GM12875 (cell line): ENCODE results near the gene ARHGEF1.

ENCODE experiments used
- H3K4me3 ChIP-seq: one replicate; pipeline ENCODE4 v1.5.1; 2011; ENCODE audit warnings: low read depth, low read length, control low read depth
- TF ChIP-seq, protein P1 (sequence below): IDR thresholded peaks from 2 replicates; pipeline ENCODE4 v1.5.1; 2011; ENCODE audit warnings: low read depth, mild to moderate bottlenecking, control low read depth, inconsistent platforms, low read length, moderate library complexity, borderline replicate concordance; ENCODE audit not compliant: insufficient read depth

The ARHGEF1 gene

DNA sequence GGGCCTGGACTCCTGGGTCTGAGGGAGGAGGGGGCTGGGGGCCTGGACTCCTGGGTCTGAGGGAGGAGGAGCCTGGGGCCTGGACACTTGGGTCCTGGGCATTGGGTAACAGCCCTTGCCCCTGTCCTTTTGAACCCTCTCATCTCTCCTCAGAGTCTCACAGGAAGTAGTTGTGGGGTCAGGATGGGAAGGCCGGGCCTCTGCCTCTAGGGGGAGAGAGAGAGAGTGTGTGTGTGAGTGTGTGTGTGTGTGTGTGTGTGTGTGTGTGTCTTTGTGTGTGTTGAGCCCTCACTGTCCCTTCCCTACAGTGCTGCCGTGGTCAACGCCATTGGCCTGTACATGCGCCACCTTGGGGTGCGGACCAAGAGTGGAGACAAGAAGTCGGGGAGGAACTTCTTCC is 10.9 kb downstream of the ARHGEF1 start:
- TF ChIP-seq, protein P1, sequence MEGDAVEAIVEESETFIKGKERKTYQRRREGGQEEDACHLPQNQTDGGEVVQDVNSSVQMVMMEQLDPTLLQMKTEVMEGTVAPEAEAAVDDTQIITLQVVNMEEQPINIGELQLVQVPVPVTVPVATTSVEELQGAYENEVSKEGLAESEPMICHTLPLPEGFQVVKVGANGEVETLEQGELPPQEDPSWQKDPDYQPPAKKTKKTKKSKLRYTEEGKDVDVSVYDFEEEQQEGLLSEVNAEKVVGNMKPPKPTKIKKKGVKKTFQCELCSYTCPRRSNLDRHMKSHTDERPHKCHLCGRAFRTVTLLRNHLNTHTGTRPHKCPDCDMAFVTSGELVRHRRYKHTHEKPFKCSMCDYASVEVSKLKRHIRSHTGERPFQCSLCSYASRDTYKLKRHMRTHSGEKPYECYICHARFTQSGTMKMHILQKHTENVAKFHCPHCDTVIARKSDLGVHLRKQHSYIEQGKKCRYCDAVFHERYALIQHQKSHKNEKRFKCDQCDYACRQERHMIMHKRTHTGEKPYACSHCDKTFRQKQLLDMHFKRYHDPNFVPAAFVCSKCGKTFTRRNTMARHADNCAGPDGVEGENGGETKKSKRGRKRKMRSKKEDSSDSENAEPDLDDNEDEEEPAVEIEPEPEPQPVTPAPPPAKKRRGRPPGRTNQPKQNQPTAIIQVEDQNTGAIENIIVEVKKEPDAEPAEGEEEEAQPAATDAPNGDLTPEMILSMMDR = peak; percentile 33; the same call in 1 of the 2 replicates

DNA sequence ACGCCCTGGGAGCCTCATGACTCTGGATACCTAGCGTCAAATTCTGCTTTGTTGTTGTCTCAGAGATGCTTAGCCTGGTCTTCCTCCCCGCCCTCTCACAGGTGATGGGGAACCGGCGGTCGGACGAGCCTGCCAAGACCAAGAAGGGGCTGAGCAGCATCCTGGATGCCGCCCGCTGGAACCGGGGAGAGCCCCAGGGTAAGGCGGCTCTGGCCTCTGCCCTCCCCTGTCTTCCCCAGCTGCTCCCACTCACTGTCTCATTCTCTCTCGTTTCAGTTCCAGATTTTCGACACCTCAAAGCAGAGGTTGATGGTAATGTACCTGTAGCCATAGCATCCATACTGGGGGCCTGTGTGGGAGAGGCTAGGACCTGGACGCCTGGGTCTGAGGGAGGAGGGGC is 11.4 kb downstream of the ARHGEF1 start:
- no peak overlapping the region for H3K4me3 ChIP-seq
- TF ChIP-seq, protein P1 = no peak

More for the DNA sequence above, 10.9 kb downstream of the ARHGEF1 start:
- no peak overlapping the region for H3K4me3 ChIP-seq

DNA sequence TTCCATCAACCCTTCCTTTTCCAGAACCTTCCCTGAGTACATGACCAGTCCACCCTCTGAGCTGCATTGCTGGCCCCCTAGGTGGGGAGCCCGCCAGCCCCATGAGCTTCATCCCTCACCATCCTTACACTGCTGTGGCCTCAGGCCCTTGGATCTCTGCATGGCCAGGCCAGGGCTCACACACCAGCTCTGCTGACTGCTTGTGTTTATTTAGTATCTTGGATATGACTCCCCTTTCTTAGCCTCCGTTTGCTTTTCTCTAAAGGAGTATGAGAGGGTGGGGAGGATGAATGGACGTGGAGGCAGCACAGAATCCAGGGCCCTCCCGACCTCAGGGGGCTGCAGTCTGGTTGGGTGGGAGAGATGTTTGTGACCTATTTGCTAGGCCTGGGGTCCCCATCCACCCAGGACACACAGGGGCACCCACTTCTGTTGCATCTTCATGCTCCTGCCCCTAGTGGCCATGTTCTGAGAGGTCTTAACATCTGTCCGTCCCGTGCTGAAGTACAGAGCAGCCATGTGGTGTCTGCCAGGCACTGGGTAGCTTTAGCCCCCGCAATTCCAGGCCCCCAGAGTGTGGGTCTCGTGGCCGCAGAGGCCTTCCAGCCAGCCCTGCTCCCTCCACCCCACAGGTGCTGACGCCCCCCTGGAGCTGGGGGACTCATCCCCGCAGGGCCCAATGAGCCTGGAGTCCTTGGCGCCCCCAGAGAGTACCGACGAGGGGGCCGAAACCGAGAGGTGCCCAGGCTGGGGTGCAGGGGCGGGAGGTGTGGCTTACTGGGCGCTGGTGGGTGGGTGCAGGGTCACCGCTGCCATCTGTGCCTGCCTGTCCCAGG is 13.0 kb downstream of the ARHGEF1 start:
- TF ChIP-seq, protein P1 = peak; percentile 48; the same call in 1 of the 2 replicates
- H3K4me3 ChIP-seq = no peak overlapping the region

DNA sequence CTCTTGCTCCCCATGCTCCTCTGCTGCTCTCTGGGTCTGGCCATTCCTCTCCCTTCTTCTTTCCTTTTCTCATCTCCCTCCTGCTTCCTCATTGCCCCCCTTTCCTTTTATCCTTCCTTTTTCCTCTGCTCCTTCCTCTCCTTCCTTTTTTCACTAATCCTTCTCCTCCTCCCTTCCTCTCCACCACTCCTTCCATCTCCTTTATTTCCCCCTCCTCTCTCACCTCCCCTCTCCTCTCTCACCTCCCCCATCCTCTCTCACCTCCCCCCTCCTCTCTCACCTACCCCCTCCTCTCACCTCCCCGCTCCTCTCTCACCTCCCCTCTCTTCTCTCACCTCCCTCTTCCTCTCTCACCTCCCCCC is 13.6 kb downstream of the ARHGEF1 start:
- TF ChIP-seq, protein P1 = no peak
- H3K4me3 ChIP-seq = no peak overlapping the region

DNA sequence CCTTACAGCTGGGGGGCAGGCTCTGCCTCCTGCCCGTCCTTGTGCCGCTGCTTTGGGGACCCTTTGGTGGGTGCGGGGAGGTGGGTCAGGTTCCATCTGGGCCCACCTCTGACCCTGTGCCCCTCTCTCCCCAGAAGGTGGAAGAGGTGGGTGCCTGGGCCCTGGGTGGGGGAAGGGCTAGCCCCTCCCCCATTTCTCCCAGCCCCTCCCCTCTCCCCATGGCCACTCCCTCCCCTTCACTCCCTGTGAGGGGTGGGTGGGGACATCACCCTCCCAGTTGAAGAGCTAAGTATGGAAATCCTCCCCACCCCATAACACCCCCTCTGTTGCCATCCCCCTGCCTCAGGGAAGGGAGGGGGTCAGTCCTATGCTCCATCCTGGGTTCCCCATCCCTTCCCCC is 14.2 kb downstream of the ARHGEF1 start:
- TF ChIP-seq, protein P1 = no peak
- no peak overlapping the region for H3K4me3 ChIP-seq

DNA sequence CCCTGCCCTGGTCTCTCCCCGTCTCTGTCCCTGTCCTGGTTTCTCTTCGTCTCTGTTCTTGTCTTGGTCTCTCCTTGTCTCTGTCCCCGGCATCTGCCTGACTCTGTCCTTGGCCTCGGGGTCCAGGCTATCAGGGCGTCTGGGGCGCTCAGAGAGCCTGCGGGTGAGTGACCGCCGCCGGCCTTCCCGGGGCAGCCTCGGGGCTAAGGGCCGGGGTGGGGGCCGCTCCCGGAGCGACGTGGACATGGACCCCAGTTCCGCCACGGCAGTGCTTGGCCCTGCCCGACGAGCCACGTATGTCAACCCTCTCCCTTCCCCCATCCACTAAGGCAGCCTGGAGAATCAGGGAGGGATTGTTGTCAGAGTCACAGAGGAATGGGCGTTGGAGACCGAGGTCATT is 14.8 kb downstream of the ARHGEF1 start:
- TF ChIP-seq, protein P1 = no peak
- H3K4me3 ChIP-seq = no peak overlapping the region

DNA sequence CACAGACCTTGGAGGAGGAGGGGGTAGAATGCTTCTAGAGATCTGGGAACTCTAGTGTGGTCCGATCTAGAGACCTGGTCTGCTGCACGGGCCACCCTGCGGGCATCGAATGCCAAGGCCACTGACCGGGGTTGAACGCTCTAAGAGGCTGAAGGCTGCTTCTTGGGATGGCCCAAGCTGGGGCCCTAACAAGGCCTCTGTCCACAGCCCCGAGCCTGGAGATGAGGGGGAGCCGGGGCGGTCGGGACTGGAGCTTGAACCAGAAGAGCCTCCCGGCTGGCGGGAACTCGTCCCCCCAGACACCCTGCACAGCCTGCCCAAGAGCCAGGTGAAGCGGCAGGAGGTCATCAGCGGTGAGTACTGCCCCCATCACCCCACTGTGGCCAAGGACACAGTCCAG is 15.3 kb downstream of the ARHGEF1 start:
- no peak overlapping the region for H3K4me3 ChIP-seq
- TF ChIP-seq, protein P1 = no peak
